Glomerular visceral epithelial cell (primary cell): ENCODE measurements around the gene HMG20B.
A peak's percentile ranks its signal among the peaks of the same experiment; 100 is the strongest.

ENCODE experiments used
- DNase-seq: peaks from one replicate; pipeline ENCODE4 v3.0.0-alpha.2; 2016; ENCODE audit errors: extremely low spot score

Gene HMG20B

GRCh38 chr19:3537101-3537437, 35.7 kb upstream of the HMG20B start:
- no peak for DNase-seq

- DNase-seq, result no peak
These were observed 35.1 kb upstream of the HMG20B start for GRCh38 chr19:3537438-3538240.

- no peak for DNase-seq
These were observed 34.4 kb upstream of the HMG20B start for GRCh38 chr19:3538258-3538929.

- DNase-seq, result no peak
These were observed 33.6 kb upstream of the HMG20B start, which contains the start of gene TEKTIP1 for GRCh38 chr19:3538965-3539755. TSS of gene TEKTIP1 (plus strand) at chr19:3539174. CDS start at chr19:3539178, 4 bp downstream.

GRCh38 chr19:3539756-3540118, 33.0 kb upstream of the HMG20B start:
- no peak for DNase-seq

DNA sequence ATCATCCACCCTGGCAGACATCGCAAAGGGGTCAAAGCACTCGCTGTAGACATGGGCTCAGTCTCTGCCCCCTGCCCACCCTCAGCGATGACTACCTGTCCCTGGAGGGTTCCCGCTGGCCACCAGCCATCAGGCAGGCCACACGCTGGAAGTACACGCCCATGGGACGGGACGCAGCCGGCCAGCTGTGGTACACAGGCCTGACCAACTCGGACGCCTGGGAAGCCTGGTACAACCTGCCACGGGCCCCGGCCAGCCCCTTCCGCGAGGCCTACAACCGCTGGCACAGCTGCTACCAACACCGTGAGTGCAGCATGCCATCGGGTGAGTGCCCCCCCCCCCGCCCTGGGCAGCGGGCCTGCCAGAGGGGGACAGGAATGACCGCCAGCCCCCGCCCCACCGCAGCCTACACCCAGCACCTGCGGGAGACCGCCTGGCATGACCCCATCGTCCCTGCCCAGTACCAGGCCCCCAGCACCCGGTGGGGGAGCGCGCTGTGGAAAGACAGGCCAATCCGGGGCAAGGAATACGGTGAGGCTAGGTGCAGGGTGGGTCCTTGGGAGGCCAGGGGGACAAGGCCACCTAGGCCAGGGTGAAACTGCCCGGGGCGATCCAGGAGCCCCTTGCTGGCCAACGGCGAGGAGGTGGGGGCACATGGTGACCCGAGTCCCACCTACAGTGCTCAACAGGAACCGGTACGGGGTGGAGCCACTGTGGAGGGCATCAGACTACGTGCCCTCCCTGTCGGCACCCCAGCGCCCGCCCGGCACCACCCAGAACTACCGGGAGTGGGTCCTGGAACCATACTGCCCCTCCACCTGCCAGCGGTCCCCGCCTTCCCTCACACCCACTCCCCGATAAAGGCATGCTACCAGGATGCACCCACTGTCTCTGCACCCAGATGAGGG, 29.3 kb upstream of the HMG20B start:
- no peak for DNase-seq

GRCh38 chr19:3544058-3544376, 28.7 kb upstream of the HMG20B start:
- DNase-seq, result no peak

DNA sequence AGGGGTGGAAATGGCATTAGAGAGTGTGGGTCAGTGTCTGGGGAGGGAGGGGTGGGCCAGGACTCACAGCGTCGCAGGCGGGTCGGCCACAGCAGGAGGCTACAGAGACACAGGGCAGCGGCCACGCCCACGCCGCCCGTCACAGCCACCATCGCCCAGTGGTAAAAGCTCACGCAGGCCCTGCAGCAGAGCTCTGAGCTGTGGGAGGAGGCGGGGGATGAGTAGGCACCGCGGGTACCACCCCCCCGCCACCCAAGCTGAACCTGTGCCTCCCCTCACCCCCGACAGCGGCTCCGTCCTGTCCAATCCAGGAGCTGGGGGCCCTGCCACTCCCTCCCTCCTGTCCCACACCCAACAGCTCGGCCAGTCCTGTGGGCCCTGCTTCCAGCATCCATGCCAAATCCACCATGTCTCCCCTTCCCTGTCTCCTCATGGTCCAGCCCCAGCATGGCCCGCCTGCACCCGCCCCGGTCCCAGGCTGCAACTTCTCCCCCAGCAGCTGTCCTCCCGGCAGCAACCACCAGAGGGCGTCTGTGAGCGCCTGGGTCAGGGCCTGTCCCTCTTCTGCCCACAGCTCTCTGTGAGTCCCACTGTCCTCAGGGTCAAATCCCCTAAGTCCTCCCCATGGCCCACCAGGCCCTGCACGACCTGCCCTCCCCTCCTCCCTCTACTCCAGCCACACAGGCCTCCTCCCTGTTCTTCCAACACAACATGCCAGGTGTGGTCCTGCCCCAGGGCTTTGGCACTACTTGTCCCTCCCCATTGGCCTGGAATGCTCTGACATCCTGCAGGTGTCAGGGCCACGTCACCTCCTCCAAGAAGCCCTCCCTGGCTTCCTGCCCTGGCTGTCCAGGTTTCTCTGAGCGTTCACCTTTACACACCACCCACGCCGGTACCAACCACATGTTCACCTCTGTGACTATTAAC, 27.7 kb upstream of the HMG20B start:
- DNase-seq, result peak; percentile 72

- DNase-seq, result no peak
These were observed 27.1 kb upstream of the HMG20B start for GRCh38 chr19:3545669-3546034.

DNA sequence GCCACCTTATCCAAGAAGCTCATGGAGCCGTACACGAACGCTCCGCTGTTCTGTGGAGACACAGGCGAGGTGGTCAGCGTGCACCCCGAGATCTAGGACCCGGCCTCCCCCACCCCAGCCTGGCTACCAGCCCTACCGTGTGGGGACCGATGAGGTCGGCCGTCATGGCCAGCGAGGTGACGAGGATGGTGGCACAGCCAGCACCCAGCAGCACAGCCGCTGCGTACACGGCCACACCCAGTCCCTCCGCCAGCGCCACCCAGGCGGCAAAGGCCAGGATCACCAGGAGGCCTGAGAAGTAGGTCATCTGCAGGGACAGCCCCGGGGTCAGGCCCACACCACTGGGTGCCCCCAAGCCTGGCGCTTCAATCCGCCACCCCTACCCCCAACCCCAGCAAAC, 26.6 kb upstream of the HMG20B start:
- DNase-seq, result no peak

GRCh38 chr19:3547301-3547731, 25.4 kb upstream of the HMG20B start:
- no peak for DNase-seq

DNA sequence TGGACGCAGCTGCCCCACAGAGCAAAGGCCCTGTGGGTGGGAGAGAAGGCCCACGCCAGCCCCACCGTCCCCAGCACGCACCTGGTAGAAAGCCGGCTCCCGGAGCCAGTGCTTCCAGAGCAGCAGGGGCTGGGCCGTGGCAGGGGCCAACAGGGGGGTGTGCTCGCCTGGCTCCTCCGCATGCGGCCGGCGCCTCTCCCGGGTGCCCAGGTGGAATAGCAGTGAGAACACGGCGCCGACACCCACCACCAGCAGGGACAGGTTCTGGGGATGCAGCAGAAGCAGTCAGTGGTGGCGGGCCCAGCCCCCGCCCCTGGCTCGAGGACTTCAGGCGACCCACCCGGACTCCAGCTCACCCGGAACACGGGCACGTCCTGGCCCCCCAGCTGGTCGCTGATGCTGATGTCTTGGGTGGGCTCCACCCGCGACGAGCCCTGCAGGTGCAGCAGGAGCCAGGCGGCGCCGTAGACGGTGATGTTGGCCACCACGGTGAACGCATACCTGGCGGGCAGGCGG, 24.9 kb upstream of the HMG20B start:
- no peak for DNase-seq

- DNase-seq, result no peak
These were observed 24.1 kb upstream of the HMG20B start for GRCh38 chr19:3548606-3549005.

GRCh38 chr19:3549816-3550215, 22.9 kb upstream of the HMG20B start:
- no peak for DNase-seq

GRCh38 chr19:3550947-3551791, 21.6 kb upstream of the HMG20B start:
- no peak for DNase-seq

DNA sequence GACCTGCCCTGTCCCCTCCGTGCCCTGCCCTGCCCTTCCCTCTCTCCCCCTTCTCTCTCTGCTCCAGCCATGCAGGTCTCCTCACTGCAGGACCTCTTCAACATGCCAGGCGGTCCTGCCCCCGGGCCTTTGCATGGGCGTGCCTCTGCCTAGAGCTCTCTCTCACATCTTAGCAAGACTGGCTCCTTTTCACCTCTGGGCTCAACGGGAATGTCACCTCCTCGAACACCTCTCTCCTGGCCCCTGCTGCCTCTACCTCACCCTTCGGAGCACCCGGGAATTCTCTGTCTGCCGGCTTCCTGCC, 21.0 kb upstream of the HMG20B start:
- DNase-seq, result no peak

- peak; percentile 72 for DNase-seq
These were observed 18.3 kb upstream of the HMG20B start for GRCh38 chr19:3554254-3555083.

GRCh38 chr19:3555653-3556422, 16.9 kb upstream of the HMG20B start:
- no peak for DNase-seq
